ENCODE data around the gene ACVR1. TPM values are rescaled to one million over a fixed set of nuclear protein-coding genes. Genes with fewer than 3 reads are reported as not detected.

Gene ACVR1
- total and polyA plus RNA-seq, 4 donors: 9.5 to 53.4 (median 33.8) TPM

- intact Hi-C loops (cut with DNase I): no loop called here
- Histone ChIP-seq H3K27me3 (ENCODE audit: control insufficient read depth in 1 of 2, insufficient read depth in 2 of 2, low read length in 1 of 2) (no peaks in the 10 kb centered on the region), H3K4me3 (ENCODE audit: low read length in 2 of 2) (no peak overlapping the region), H3K4me1 (ENCODE audit: control insufficient read depth in 1 of 2, insufficient read depth in 2 of 2, low read length in 2 of 2) (no peaks in the 10 kb centered on the region), H3K9me3 (ENCODE audit: control insufficient read depth, low read length) (no peaks in the 10 kb centered on the region), H3K27ac (ENCODE audit: low read depth in 1 of 2, low read length in 2 of 2) (no peak overlapping the region), H3K36me3 (ENCODE audit: control insufficient read depth in 1 of 2, insufficient read depth in 2 of 2, low read length in 1 of 2) (no peaks in the 10 kb centered on the region)
- ATAC-seq (ENCODE audit: low FRiP score) (no peak), DNase-seq (no peak)
Measured at GRCh38 chr2:157911750-157912149, 35.6 kb upstream of the ACVR1 start.

GRCh38 chr2:157911246-157911645, 35.1 kb upstream of the ACVR1 start:
- Histone ChIP-seq H3K4me1 (ENCODE audit: control insufficient read depth in 1 of 2, insufficient read depth in 2 of 2, low read length in 2 of 2) (no peaks in the 10 kb centered on the region), H3K9me3 (ENCODE audit: control insufficient read depth, low read length) (no peaks in the 10 kb centered on the region)
- ATAC-seq (ENCODE audit: low FRiP score): no peak

GRCh38 chr2:157905092-157905491, 29.0 kb upstream of the ACVR1 start:
- no peaks in the 10 kb centered on the region for H3K27me3 ChIP-seq (ENCODE audit: control insufficient read depth in 1 of 2, insufficient read depth in 2 of 2, low read length in 1 of 2)
- no peak overlapping the region for H3K4me3 ChIP-seq (ENCODE audit: low read length in 2 of 2)
- no peak overlapping the region for H3K27ac ChIP-seq (ENCODE audit: low read depth in 1 of 2, low read length in 2 of 2)
- H3K4me1 ChIP-seq (ENCODE audit: control insufficient read depth in 1 of 2, insufficient read depth in 2 of 2, low read length in 2 of 2): no peaks in the 10 kb centered on the region
- H3K9me3 ChIP-seq (ENCODE audit: control insufficient read depth, low read length): no peaks in the 10 kb centered on the region
- no peaks in the 10 kb centered on the region for H3K36me3 ChIP-seq (ENCODE audit: control insufficient read depth in 1 of 2, insufficient read depth in 2 of 2, low read length in 1 of 2)
- ATAC-seq (ENCODE audit: low FRiP score) (no peak), DNase-seq (no peak)
- 92 to 96% methylated on average over 4 of the region's 4 CpGs for WGBS, 2 donors
- intact Hi-C loops (cut with DNase I): no loop called here

More at GRCh38 chr2:157911246-157911645, 35.1 kb upstream of the ACVR1 start:
- no peak for DNase-seq
- intact Hi-C loops (cut with DNase I): no loop called here
- H3K27ac ChIP-seq (ENCODE audit: low read depth in 1 of 2, low read length in 2 of 2): no peak overlapping the region
- no peak overlapping the region for H3K4me3 ChIP-seq (ENCODE audit: low read length in 2 of 2)
- no peaks in the 10 kb centered on the region for H3K36me3 ChIP-seq (ENCODE audit: control insufficient read depth in 1 of 2, insufficient read depth in 2 of 2, low read length in 1 of 2)
- no peaks in the 10 kb centered on the region for H3K27me3 ChIP-seq (ENCODE audit: control insufficient read depth in 1 of 2, insufficient read depth in 2 of 2, low read length in 1 of 2)

GRCh38 chr2:157903626-157904025, 27.5 kb upstream of the ACVR1 start:
- no peaks in the 10 kb centered on the region for H3K4me1 ChIP-seq (ENCODE audit: control insufficient read depth in 1 of 2, insufficient read depth in 2 of 2, low read length in 2 of 2)
- no peak for ATAC-seq (ENCODE audit: low FRiP score)

DNA sequence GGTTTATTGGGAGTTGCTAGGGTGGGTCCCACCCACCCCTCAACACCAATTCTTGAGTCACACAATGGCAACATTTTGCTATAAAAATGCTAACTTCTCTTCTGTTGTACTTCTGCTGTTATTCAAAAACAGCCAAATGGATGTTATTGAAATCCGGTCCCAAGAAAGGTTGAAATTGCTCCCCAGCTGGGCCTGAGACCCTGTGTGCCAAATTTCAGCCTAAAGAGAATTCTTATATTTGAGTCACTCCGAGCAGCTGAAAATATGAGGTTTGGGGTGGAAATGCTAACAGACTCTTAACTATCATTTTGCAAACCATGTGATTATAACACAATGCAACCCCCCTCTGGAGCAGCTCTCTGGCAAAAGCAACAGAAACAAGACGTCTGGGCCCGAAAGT, 27.0 kb upstream of the ACVR1 start:
- no peaks in the 10 kb centered on the region for H3K4me1 ChIP-seq (ENCODE audit: control insufficient read depth in 1 of 2, insufficient read depth in 2 of 2, low read length in 2 of 2)
- no peak overlapping the region for H3K27ac ChIP-seq (ENCODE audit: low read depth in 1 of 2, low read length in 2 of 2)
- no peaks in the 10 kb centered on the region for H3K27me3 ChIP-seq (ENCODE audit: control insufficient read depth in 1 of 2, insufficient read depth in 2 of 2, low read length in 1 of 2)
- DNase-seq (no peak), ATAC-seq (ENCODE audit: low FRiP score) (no peak)
- H3K36me3 ChIP-seq (ENCODE audit: control insufficient read depth in 1 of 2, insufficient read depth in 2 of 2, low read length in 1 of 2): no peaks in the 10 kb centered on the region
- no peaks in the 10 kb centered on the region for H3K9me3 ChIP-seq (ENCODE audit: control insufficient read depth, low read length)
- intact Hi-C loops (cut with DNase I): no loop called here
- H3K4me3 ChIP-seq (ENCODE audit: low read length in 2 of 2): no peak overlapping the region
- WGBS, 2 donors: 45 to 46% methylated on average over 4 of the region's 4 CpGs

More at GRCh38 chr2:157903626-157904025, 27.5 kb upstream of the ACVR1 start:
- no peaks in the 10 kb centered on the region for H3K9me3 ChIP-seq (ENCODE audit: control insufficient read depth, low read length)
- DNase-seq: no peak
- H3K36me3 ChIP-seq (ENCODE audit: control insufficient read depth in 1 of 2, insufficient read depth in 2 of 2, low read length in 1 of 2): no peaks in the 10 kb centered on the region
- no peak overlapping the region for H3K4me3 ChIP-seq (ENCODE audit: low read length in 2 of 2)
- no peak overlapping the region for H3K27ac ChIP-seq (ENCODE audit: low read depth in 1 of 2, low read length in 2 of 2)
- H3K27me3 ChIP-seq (ENCODE audit: control insufficient read depth in 1 of 2, insufficient read depth in 2 of 2, low read length in 1 of 2): no peaks in the 10 kb centered on the region
- WGBS, 2 donors: 12 to 26% methylated on average over 5 of the region's 5 CpGs
- intact Hi-C loops (cut with DNase I): no loop called here

DNA sequence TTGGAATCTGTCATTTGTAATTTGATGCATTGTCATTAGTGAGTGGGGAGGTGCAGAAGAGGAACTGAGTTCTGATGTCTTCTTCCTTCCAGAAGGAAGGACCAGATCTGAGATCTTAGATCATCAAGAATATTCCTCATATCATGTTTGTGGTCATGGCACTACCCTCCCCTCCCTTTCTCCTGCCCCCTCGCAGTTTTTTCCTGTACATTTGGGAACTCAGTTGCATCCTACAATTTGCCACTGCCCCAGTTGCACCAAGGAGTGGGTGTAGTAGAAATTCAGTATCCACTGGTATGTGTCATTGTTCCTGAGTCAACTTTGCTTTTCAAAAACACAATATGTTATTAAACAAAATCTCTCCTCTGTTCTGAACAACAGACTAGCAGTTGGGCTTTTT, 26.6 kb upstream of the ACVR1 start:
- Histone ChIP-seq H3K27me3 (ENCODE audit: control insufficient read depth in 1 of 2, insufficient read depth in 2 of 2, low read length in 1 of 2) (no peaks in the 10 kb centered on the region), H3K4me3 (ENCODE audit: low read length in 2 of 2) (no peak overlapping the region), H3K36me3 (ENCODE audit: control insufficient read depth in 1 of 2, insufficient read depth in 2 of 2, low read length in 1 of 2) (no peaks in the 10 kb centered on the region), H3K27ac (ENCODE audit: low read depth in 1 of 2, low read length in 2 of 2) (no peak overlapping the region), H3K9me3 (ENCODE audit: control insufficient read depth, low read length) (no peaks in the 10 kb centered on the region), H3K4me1 (ENCODE audit: control insufficient read depth in 1 of 2, insufficient read depth in 2 of 2, low read length in 2 of 2) (no peaks in the 10 kb centered on the region)
- no peak for ATAC-seq (ENCODE audit: low FRiP score)
- intact Hi-C loops (cut with DNase I): no loop called here
- DNase-seq: no peak
- 91 to 96% methylated on average over 1 of the region's 1 CpG for WGBS, 2 donors

- no peak for DNase-seq
- intact Hi-C loops (cut with DNase I): no loop called here
- no peak for ATAC-seq (ENCODE audit: low FRiP score)
- Histone ChIP-seq H3K4me3 (ENCODE audit: low read length in 2 of 2) (no peak overlapping the region), H3K4me1 (ENCODE audit: control insufficient read depth in 1 of 2, insufficient read depth in 2 of 2, low read length in 2 of 2) (no peaks in the 10 kb centered on the region), H3K27ac (ENCODE audit: low read depth in 1 of 2, low read length in 2 of 2) (no peak overlapping the region), H3K27me3 (ENCODE audit: control insufficient read depth in 1 of 2, insufficient read depth in 2 of 2, low read length in 1 of 2) (no peaks in the 10 kb centered on the region), H3K9me3 (ENCODE audit: control insufficient read depth, low read length) (no peaks in the 10 kb centered on the region), H3K36me3 (ENCODE audit: control insufficient read depth in 1 of 2, insufficient read depth in 2 of 2, low read length in 1 of 2) (no peaks in the 10 kb centered on the region)
- 68 to 76% methylated on average over 3 of the region's 3 CpGs for WGBS, 2 donors
Measured at GRCh38 chr2:157901325-157901724, 25.2 kb upstream of the ACVR1 start.

GRCh38 chr2:157900684-157901083, 24.6 kb upstream of the ACVR1 start:
- Histone ChIP-seq H3K9me3 (ENCODE audit: control insufficient read depth, low read length) (no peaks in the 10 kb centered on the region), H3K36me3 (ENCODE audit: control insufficient read depth in 1 of 2, insufficient read depth in 2 of 2, low read length in 1 of 2) (no peaks in the 10 kb centered on the region), H3K4me3 (ENCODE audit: low read length in 2 of 2) (no peak overlapping the region), H3K27ac (ENCODE audit: low read depth in 1 of 2, low read length in 2 of 2) (no peak overlapping the region), H3K4me1 (ENCODE audit: control insufficient read depth in 1 of 2, insufficient read depth in 2 of 2, low read length in 2 of 2) (no peaks in the 10 kb centered on the region), H3K27me3 (ENCODE audit: control insufficient read depth in 1 of 2, insufficient read depth in 2 of 2, low read length in 1 of 2) (no peaks in the 10 kb centered on the region)
- ATAC-seq (ENCODE audit: low FRiP score) (no peak), DNase-seq (no peak)
- WGBS, 2 donors: 65 to 94% methylated on average over 2 of the region's 2 CpGs
- intact Hi-C loops (cut with DNase I): no loop called here

- Histone ChIP-seq H3K27ac (ENCODE audit: low read depth in 1 of 2, low read length in 2 of 2) (no peak overlapping the region), H3K36me3 (ENCODE audit: control insufficient read depth in 1 of 2, insufficient read depth in 2 of 2, low read length in 1 of 2) (no peaks in the 10 kb centered on the region), H3K4me1 (ENCODE audit: control insufficient read depth in 1 of 2, insufficient read depth in 2 of 2, low read length in 2 of 2) (no peaks in the 10 kb centered on the region), H3K27me3 (ENCODE audit: control insufficient read depth in 1 of 2, insufficient read depth in 2 of 2, low read length in 1 of 2) (no peaks in the 10 kb centered on the region), H3K4me3 (ENCODE audit: low read length in 2 of 2) (no peak overlapping the region), H3K9me3 (ENCODE audit: control insufficient read depth, low read length) (no peaks in the 10 kb centered on the region)
- ATAC-seq (ENCODE audit: low FRiP score) (no peak), DNase-seq (no peak)
- 99 to 100% methylated on average over 2 of the region's 2 CpGs for WGBS, 2 donors
- intact Hi-C loops (cut with DNase I): no loop called here
Measured at GRCh38 chr2:157900203-157900602, 24.1 kb upstream of the ACVR1 start.

Measured in aorta (tissue), 5 donors.